22Rv1 (cell line): ENCODE measurements around the gene GAP43.

Experiments used
- H3K27ac ChIP-seq: fragments of 450-650 bp; 2 replicates; pipeline ENCODE4 v1.5.1; 2017
- ZFX ChIP-seq: fragments of 450-650 bp; IDR thresholded peaks from 2 replicates; pipeline ENCODE4 v1.6.1; 2017; ENCODE audit warnings: antibody characterized with exemption, borderline replicate concordance
- TF ChIP-seq, protein P1 (sequence below): fragments of 450-650 bp; IDR thresholded peaks from 2 replicates; pipeline ENCODE4 v1.5.1; 2017; ENCODE audit warnings: mild to moderate bottlenecking

GAP43 gene

DNA sequence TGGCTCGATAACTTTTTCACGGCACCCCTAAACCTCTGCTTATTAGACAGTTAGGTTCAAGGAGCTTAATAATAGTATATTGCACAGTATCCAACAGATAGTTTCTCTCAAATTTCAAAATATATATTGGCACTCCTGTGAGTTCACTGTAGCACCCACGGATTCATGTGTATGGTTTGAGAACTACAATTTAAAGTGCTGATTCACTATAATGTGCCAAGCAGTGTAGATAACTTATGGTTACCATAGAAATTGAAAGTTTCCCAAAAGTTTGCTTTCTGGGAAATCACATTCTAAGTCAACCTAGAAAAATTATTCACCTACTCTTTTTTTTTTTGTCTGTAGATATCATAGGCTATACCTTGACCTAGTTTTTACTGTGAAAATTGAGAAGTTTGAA is 86.6 kb downstream of the GAP43 start:
- no peak overlapping the region for H3K27ac ChIP-seq
- TF ChIP-seq, protein P1, sequence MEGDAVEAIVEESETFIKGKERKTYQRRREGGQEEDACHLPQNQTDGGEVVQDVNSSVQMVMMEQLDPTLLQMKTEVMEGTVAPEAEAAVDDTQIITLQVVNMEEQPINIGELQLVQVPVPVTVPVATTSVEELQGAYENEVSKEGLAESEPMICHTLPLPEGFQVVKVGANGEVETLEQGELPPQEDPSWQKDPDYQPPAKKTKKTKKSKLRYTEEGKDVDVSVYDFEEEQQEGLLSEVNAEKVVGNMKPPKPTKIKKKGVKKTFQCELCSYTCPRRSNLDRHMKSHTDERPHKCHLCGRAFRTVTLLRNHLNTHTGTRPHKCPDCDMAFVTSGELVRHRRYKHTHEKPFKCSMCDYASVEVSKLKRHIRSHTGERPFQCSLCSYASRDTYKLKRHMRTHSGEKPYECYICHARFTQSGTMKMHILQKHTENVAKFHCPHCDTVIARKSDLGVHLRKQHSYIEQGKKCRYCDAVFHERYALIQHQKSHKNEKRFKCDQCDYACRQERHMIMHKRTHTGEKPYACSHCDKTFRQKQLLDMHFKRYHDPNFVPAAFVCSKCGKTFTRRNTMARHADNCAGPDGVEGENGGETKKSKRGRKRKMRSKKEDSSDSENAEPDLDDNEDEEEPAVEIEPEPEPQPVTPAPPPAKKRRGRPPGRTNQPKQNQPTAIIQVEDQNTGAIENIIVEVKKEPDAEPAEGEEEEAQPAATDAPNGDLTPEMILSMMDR = no peak
- no peak for TF ChIP-seq ZFX

GRCh38 chr3:115710799-115711198 is 87.5 kb downstream of the GAP43 start:
- H3K27ac ChIP-seq = no peak overlapping the region

DNA sequence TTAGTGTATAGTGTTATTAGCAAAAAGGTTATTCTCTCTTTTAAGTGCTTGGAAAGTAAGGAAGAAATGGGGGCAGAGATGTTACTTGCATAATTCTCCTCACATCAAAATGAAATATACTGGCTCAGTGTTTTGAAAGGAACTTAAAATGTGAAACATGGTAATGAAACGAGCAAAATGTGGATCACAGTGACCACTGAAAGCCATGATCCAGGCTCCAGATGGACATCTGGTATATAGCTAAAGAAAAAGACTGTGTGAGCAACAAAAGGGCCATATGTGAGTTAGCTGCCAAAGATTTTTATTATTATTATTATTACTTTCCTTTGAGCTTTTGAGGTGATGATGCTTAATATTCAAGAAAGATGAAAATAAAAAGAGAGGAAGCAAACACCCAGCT is 89.6 kb downstream of the GAP43 start:
- TF ChIP-seq, protein P1 = no peak
- no peak for TF ChIP-seq ZFX
- H3K27ac ChIP-seq = no peak overlapping the region

More at GRCh38 chr3:115710799-115711198, 87.5 kb downstream of the GAP43 start:
- TF ChIP-seq, protein P1 = no peak
- no peak for TF ChIP-seq ZFX

- no peak overlapping the region for H3K27ac ChIP-seq
- no peak for TF ChIP-seq ZFX
- TF ChIP-seq, protein P1 = no peak
Observed at GRCh38 chr3:115713284-115713683, 90.0 kb downstream of the GAP43 start.

DNA sequence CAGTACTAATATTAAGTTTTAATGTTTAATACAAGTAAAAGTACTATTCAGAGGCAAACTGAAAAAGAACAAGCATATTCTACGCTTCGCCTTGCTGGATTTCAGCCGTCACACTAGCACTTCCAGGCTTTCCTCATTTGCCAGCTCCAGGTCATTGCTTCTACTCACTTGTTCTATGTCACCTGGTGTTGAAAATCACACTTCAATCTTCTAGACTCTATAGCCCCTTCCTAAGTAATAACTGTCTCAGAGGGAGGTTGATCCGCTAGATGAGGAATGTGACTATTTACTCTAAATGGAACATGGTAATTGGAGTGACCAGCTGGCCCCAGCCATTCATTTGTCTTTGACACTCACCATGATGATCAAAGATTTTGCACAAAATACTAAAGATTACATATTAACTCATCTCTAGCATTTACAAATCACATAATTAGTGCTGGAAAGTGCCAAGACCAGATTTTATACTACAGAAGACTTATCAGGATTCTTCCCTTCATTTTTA is 92.0 kb downstream of the GAP43 start:
- no peak overlapping the region for H3K27ac ChIP-seq
- TF ChIP-seq ZFX = no peak
- TF ChIP-seq, protein P1 = no peak

DNA sequence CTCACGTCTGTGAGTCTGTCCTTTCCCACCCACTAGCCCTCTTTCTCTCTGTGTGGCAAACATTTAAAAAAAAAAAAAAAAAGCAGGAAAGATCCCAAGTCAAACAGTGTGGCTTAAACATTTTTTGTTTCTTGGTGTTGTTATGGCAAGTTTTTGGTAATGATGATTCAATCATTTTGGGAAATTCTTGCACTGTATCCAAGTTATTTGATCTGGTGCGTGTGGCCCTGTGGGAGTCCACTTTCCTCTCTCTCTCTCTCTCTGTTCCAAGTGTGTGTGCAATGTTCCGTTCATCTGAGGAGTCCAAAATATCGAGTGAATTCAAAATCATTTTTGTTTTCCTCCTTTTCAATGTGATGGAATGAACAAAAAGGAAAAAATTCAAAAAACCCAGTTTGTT is 97.7 kb downstream of the GAP43 start:
- no peak overlapping the region for H3K27ac ChIP-seq
- TF ChIP-seq ZFX = no peak
- TF ChIP-seq, protein P1 = no peak

DNA sequence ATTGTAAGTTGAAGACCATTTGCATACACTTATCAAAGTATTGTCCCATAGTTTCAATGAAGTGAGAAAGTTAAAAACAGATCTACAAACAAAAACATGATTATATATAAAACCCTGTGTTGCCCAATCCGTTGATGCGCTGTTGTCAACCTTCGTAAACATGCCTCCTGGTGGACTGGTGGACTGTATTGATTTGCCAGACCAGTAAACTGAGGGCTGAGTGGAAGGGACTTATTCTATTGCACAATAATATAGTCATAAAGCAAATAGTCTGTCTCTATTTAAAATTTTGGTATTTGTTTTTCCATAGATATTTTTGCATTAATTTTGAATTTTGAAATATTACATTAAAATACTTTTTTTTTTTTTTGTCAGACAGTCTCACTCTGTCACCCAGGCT is 102.5 kb downstream of the GAP43 start:
- no peak overlapping the region for H3K27ac ChIP-seq
- TF ChIP-seq ZFX = no peak
- TF ChIP-seq, protein P1 = no peak
